ENCODE results near the gene STIM1.

DNA sequence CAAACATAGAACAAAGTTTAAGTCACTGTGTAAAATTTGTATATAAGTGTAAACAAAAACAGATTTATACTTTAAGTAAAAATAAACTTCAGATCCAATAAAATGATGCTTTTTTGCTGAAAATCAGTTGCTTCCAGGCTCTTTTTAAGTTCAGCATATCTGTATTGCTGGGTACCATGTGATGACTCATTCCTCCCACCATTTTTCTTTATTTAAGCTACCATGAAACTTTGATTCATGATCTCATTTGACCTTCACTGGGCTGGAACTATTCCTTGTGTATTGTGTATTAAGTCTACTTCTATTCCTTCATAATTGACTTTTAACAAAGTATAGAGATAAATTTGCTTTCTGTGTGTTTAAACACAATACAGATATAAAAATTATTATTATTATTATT, 192.9 kb downstream of the STIM1 start:
- TF ChIP-seq POLR2AphosphoS5 (IDR thresholded peaks at IDR 0.05; ENCODE audit: low read depth, low read length): no peak
- no peak for TF ChIP-seq POLR2A (IDR thresholded peaks at IDR 0.05; ENCODE audit: low read depth, low read length)

Data from GM12892 (cell line).